Endothelial cell of umbilical vein (primary cell): ENCODE measurements around the gene FLRT1. TPM values are rescaled to one million over a fixed set of nuclear protein-coding genes. Genes with fewer than 3 reads are reported as not detected.

Source experiments
- BruUV-seq: library from RNA; stranded (reverse); fragments of 400-500 nt; replicated peaks from 2 replicates; lab custom pipeline; 2021; lab: Mats Ljungman, UMichigan
- CTCF ChIA-PET: fragments of 300-600, 350-600 bp; sonication (Branson Sonifier 250); formaldehyde crosslinking; loops from one replicate; lab custom pipeline; 2021; ENCODE audit warnings: antibody characterized with exemption, inconsistent platforms; lab: Charles Lee
- POLR2A ChIA-PET: fragments of 300-600, 350-600 bp; sonication (Branson Sonifier 250); formaldehyde crosslinking; loops from one replicate; lab custom pipeline; 2021; ENCODE audit warnings: antibody characterized with exemption, inconsistent platforms; lab: Charles Lee
- DNase-seq: peaks from one replicate; pipeline ENCODE4 v3.0.0-alpha.2; 2011; ENCODE audit warnings: low read depth, low spot score
- FAIRE-seq: peaks from 2 replicates; lab custom pipeline; 2011; peaks lifted over from hg19 to GRCh38; lab: Jason Lieb, UNC
- H2AFZ ChIP-seq: 2 replicates; pipeline ENCODE4 v1.6.0; 2012; ENCODE audit warnings: low read depth, low read length, control low read depth, inconsistent platforms
- H3K27ac ChIP-seq: 2 replicates; pipeline ENCODE4 v1.5.1; 2011; ENCODE audit warnings: low read depth, mild to moderate bottlenecking, control low read depth, low read length, moderate library complexity; ENCODE audit not compliant: insufficient read depth
- H3K27me3 ChIP-seq, 2 experiments: 2 replicates each; pipeline versions ENCODE4 v1.6.0 to v1.6.1; 2011; ENCODE audit warnings: low read length in 2 of 2, mixed read lengths in 1 of 2; ENCODE audit not compliant: control insufficient read depth in 2 of 2, insufficient read depth in 2 of 2
- H3K36me3 ChIP-seq, 2 experiments: 2 replicates in 1 of 2; 3 replicates in 1 of 2; pipeline ENCODE4 v1.5.1; 2011; ENCODE audit warnings: low read length in 2 of 2, mild to moderate bottlenecking in 1 of 2, moderate library complexity in 1 of 2; ENCODE audit not compliant: control insufficient read depth in 2 of 2, insufficient read depth in 2 of 2; ENCODE audit errors: extremely low read depth in 1 of 2
- H3K4me1 ChIP-seq: 3 replicates; pipeline ENCODE4 v1.5.1; 2011; ENCODE audit warnings: mild to moderate bottlenecking, low read length; ENCODE audit not compliant: control insufficient read depth, insufficient read depth; ENCODE audit errors: extremely low read depth
- H3K4me2 ChIP-seq: 2 replicates; pipeline ENCODE4 v1.6.1; 2011; ENCODE audit warnings: low read length, control low read depth, mixed read lengths; ENCODE audit not compliant: insufficient read depth
- H3K4me3 ChIP-seq, 3 experiments: fragments of 200-600 bp in 1 of 3; sonication (generic), shearing (Covaris generic) in 1 of 3; replicated peaks in 1 of 3; 2 replicates each; pipeline ENCODE4 v1.5.1; 2011 to 2016; ENCODE audit warnings: control low read depth in 3 of 3, low read length in 3 of 3, mild to moderate bottlenecking in 2 of 3, inconsistent platforms in 1 of 3, low read depth in 1 of 3, moderate library complexity in 1 of 3; ENCODE audit not compliant: insufficient read depth in 1 of 3
- H3K79me2 ChIP-seq: 2 replicates; pipeline ENCODE4 v1.6.0; 2012; ENCODE audit warnings: low read length, inconsistent platforms; ENCODE audit not compliant: control insufficient read depth, insufficient read depth
- H3K9ac ChIP-seq: replicated peaks from 2 replicates; pipeline ENCODE3; 2011; ENCODE audit warnings: low read length, control low read depth; ENCODE audit not compliant: insufficient read depth; ENCODE audit errors: extremely low read depth
- H3K9me1 ChIP-seq: replicated peaks from 3 replicates; pipeline ENCODE4 v1.6.0; 2011; ENCODE audit warnings: mild to moderate bottlenecking, low read length; ENCODE audit not compliant: control insufficient read depth, insufficient read depth; ENCODE audit errors: extremely low read depth
- H3K9me3 ChIP-seq: replicated peaks from 2 replicates; pipeline ENCODE4 v1.5.1; 2012; ENCODE audit warnings: low read length, inconsistent platforms; ENCODE audit not compliant: control insufficient read depth, insufficient read depth
- H4K20me1 ChIP-seq: replicated peaks from 2 replicates; pipeline ENCODE3; 2011; ENCODE audit warnings: mild to moderate bottlenecking, low read length; ENCODE audit not compliant: control insufficient read depth, insufficient read depth; ENCODE audit errors: extremely low read depth
- EZH2 ChIP-seq: IDR thresholded peaks from 2 replicates; pipeline ENCODE4 v1.6.1; 2012; ENCODE audit warnings: borderline replicate concordance, low read depth, mild to moderate bottlenecking, moderate library complexity, low read length, inconsistent platforms; ENCODE audit not compliant: severe bottlenecking
- FOS ChIP-seq: IDR thresholded peaks from 2 replicates; pipeline ENCODE4 v1.6.1; 2011; ENCODE audit warnings: mild to moderate bottlenecking, low read length, moderate library complexity, borderline replicate concordance; ENCODE audit not compliant: insufficient read depth
- GATA2 ChIP-seq: IDR thresholded peaks from 2 replicates; pipeline ENCODE4 v1.7.0; 2011; ENCODE audit warnings: low read depth, mild to moderate bottlenecking, moderate library complexity, mixed read lengths, low read length; ENCODE audit not compliant: insufficient read length, insufficient read depth
- JUN ChIP-seq: IDR thresholded peaks from 2 replicates; pipeline ENCODE4 v1.6.1; 2011; ENCODE audit warnings: borderline replicate concordance, low read depth; ENCODE audit not compliant: insufficient read length, insufficient read depth
- MYC ChIP-seq: IDR thresholded peaks from one replicate; pipeline ENCODE4 v1.6.1; 2011; ENCODE audit warnings: mild to moderate bottlenecking, low read depth, low read length
- POLR2A ChIP-seq: IDR thresholded peaks from 2 replicates; pipeline ENCODE4 v1.6.1; 2012; ENCODE audit warnings: low read depth, mild to moderate bottlenecking, control low read depth, low read length
- POLR2AphosphoS5 ChIP-seq: IDR thresholded peaks from 2 replicates; pipeline ENCODE4 v1.6.1; 2012; ENCODE audit warnings: low read depth, mild to moderate bottlenecking, control low read depth, low read length, moderate library complexity; ENCODE audit not compliant: insufficient read depth
- dilution Hi-C: fragments of 300-500 bp; cut with MboI; formaldehyde crosslinking; loops from one replicate; pipeline ENCODE4 v1.15.0; 2019; ENCODE audit warnings: low sequenced_read_pairs; ENCODE audit not compliant: extremely low pct_ligation_motif_present
- intact Hi-C: fragments of 100-400 bp; cut with micrococcal nuclease; formaldehyde crosslinking; loops from one replicate; pipeline ENCODE4 v1.10.0; 2022
- polyA plus RNA-seq, 4 experiments: library from polyadenylated mRNA; depleted of rRNA in 3 of 4; stranded (reverse) in 3 of 4; unstranded in 1 of 4; fragments of >200 nt; gene quantifications; 2 replicates each; pipeline versions ENCODE4 v1.2.1 to v1.2.3, GENCODE V29; 2011 to 2012; ENCODE audit warnings: missing spikeins in 1 of 4
- total RNA-seq: library from RNA; stranded (reverse); gene quantifications from 2 replicates; pipeline ENCODE4 v1.2.3, GENCODE V29; 2021
- TF ChIP-seq, protein P1 (sequence below), 2 donors: IDR thresholded peaks; 1 replicate in 1 of 2; 2 replicates in 1 of 2; pipeline ENCODE4 v1.5.1; 2011; ENCODE audit warnings: low read length in 2 of 2, mild to moderate bottlenecking in 2 of 2, moderate library complexity in 2 of 2, control low read depth in 1 of 2, inconsistent platforms in 1 of 2, low read depth in 1 of 2; ENCODE audit not compliant: insufficient read depth in 1 of 2; ENCODE audit errors: extremely low read depth in 1 of 2
- TF ChIP-seq, protein P2 (sequence below): IDR thresholded peaks from 2 replicates; pipeline ENCODE4 v1.6.1; 2011; ENCODE audit not compliant: insufficient read depth, insufficient read length

The FLRT1 gene
- total and polyA plus RNA-seq, 2 donors (not counting 3 experiments of a cell fraction or from before 2014, with no cell fraction given): not detected

DNA sequence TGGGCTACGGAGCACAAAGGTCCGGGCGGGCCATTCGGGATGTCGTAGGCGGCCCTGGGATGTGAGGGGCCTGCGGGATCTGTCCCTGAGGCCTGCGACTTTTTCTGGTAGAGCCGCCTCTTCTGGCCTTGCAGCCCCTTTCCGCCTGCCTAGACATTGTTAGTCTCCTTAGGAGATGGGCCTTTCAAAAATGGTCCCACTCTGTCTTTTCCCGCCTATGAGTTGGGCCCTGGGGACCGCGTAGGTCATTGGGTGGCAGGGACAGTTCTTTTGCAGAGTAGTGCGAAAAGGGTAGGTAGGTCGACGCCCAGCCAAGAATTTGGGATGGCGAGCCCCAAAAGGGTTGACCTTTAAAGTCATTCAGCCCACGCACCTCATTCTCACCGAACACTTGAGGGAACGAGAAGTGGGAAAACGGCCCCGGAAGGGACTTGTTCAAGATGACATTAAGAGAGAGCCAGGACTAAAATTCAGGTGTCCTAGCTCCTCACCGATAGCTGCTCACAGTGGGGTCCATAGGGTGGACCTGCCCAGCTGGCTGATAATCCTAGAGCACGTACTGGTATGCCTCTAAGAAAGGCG is 48.7 kb upstream of the FLRT1 start:
- H3K9me3 ChIP-seq: no peaks in the 10 kb centered on the region
- BruUV-seq: TSS peak; percentile 55
- no peaks in the 10 kb centered on the region for H3K27me3 ChIP-seq
- peak overlapping the region; percentile 84 for H3K4me2 ChIP-seq
- peaks cover 24% of the 10 kb centered on the region for H3K79me2 ChIP-seq
- no peaks in the 10 kb centered on the region for H3K9me1 ChIP-seq
- peak overlapping the region; percentile 71 to 99 (median 72) for H3K4me3 ChIP-seq
- peaks cover 0 to 14% of the 10 kb centered on the region in 2 experiments for H3K36me3 ChIP-seq
- DNase-seq (no peak), FAIRE-seq (no peak)
- no peaks in the 10 kb centered on the region for H4K20me1 ChIP-seq
- H3K4me1 ChIP-seq: peaks cover 7% of the 10 kb centered on the region
- dilution Hi-C loops (no loop called here), intact Hi-C loops (loop anchor here (1.0 kb wide), 1 partner anchor 13 kb away; the partner anchor contains the start of gene COX8A)
- no peak for TF ChIP-seq MYC
- no peak for TF ChIP-seq FOS
- TF ChIP-seq, protein P1, sequence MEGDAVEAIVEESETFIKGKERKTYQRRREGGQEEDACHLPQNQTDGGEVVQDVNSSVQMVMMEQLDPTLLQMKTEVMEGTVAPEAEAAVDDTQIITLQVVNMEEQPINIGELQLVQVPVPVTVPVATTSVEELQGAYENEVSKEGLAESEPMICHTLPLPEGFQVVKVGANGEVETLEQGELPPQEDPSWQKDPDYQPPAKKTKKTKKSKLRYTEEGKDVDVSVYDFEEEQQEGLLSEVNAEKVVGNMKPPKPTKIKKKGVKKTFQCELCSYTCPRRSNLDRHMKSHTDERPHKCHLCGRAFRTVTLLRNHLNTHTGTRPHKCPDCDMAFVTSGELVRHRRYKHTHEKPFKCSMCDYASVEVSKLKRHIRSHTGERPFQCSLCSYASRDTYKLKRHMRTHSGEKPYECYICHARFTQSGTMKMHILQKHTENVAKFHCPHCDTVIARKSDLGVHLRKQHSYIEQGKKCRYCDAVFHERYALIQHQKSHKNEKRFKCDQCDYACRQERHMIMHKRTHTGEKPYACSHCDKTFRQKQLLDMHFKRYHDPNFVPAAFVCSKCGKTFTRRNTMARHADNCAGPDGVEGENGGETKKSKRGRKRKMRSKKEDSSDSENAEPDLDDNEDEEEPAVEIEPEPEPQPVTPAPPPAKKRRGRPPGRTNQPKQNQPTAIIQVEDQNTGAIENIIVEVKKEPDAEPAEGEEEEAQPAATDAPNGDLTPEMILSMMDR (IDR thresholded peaks at IDR 0.05; ENCODE audit: extremely low read depth in 1 of 2, insufficient read depth in 1 of 2, low read depth in 1 of 2, low read length in 2 of 2): no peak
- TF ChIP-seq, protein P2, sequence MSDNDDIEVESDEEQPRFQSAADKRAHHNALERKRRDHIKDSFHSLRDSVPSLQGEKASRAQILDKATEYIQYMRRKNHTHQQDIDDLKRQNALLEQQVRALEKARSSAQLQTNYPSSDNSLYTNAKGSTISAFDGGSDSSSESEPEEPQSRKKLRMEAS: no peak
- TF ChIP-seq POLR2AphosphoS5: no peak
- no peak for TF ChIP-seq EZH2
- TF ChIP-seq POLR2A: no peak
- TF ChIP-seq JUN: no peak
- TF ChIP-seq GATA2: no peak
- peak overlapping the region; percentile 48 for H3K27ac ChIP-seq
- CTCF ChIA-PET: no interaction called here
- H3K9ac ChIP-seq: peak overlapping the region; percentile 91
- POLR2A ChIA-PET: no interaction called here
- H2AFZ ChIP-seq: no peak overlapping the region
